MM.1S (cell line): Measurements from ENCODE around the gene LARGE1.

Experiments used
- DNase-seq: peaks from one replicate; pipeline ENCODE4 v3.0.0-alpha.2; 2015
- H2AFZ ChIP-seq: fragments of 300-600 bp; sonication (generic); 2 replicates; pipeline ENCODE4 v1.6.0; 2016; ENCODE audit warnings: antibody characterized with exemption, low read length
- H3F3A ChIP-seq: fragments of 300-600 bp; sonication (generic); 2 replicates; pipeline ENCODE4 v1.6.1; 2016; ENCODE audit warnings: mild to moderate bottlenecking, antibody characterized with exemption, low read length, moderate library complexity, mixed read lengths; ENCODE audit not compliant: insufficient read depth
- H3K27ac ChIP-seq: fragments of 300-600 bp; sonication (generic); 2 replicates; pipeline ENCODE4 v1.5.1; 2016; ENCODE audit warnings: mild to moderate bottlenecking, low read length
- H3K27me3 ChIP-seq: fragments of 300-600 bp; sonication (generic); replicated peaks from 2 replicates; pipeline ENCODE4 v1.6.0; 2016; ENCODE audit warnings: low read length; ENCODE audit not compliant: insufficient read depth
- H3K36me3 ChIP-seq: fragments of 300-600 bp; sonication (generic); replicated peaks from 2 replicates; pipeline ENCODE4 v1.6.1; 2016; ENCODE audit warnings: mild to moderate bottlenecking, low read length, mixed read lengths; ENCODE audit not compliant: insufficient read depth
- H3K4me1 ChIP-seq: fragments of 300-600 bp; sonication (generic); 2 replicates; pipeline ENCODE4 v1.6.1; 2016; ENCODE audit warnings: low read length, mixed read lengths
- H3K4me2 ChIP-seq: fragments of 300-600 bp; sonication (generic); 2 replicates; pipeline ENCODE4 v1.6.0; 2016; ENCODE audit warnings: low read depth, low read length
- H3K4me3 ChIP-seq: fragments of 300-600 bp; sonication (generic); 2 replicates; pipeline ENCODE4 v1.5.1; 2016; ENCODE audit warnings: low read length, mixed read lengths
- H3K79me2 ChIP-seq: fragments of 300-600 bp; sonication (generic); 2 replicates; pipeline ENCODE4 v1.6.1; 2016; ENCODE audit warnings: mixed run types, low read length, mixed read lengths
- H3K9ac ChIP-seq: fragments of 300-600 bp; sonication (generic); 2 replicates; pipeline ENCODE4 v1.6.1; 2016; ENCODE audit warnings: low read length, mixed read lengths
- H3K9me2 ChIP-seq: fragments of 300-600 bp; sonication (generic); replicated peaks from 2 replicates; pipeline ENCODE4 v1.6.1; 2016; ENCODE audit warnings: mild to moderate bottlenecking, low read length, mixed read lengths; ENCODE audit not compliant: insufficient read depth
- H3K9me3 ChIP-seq: fragments of 300-600 bp; sonication (generic); replicated peaks from 2 replicates; pipeline ENCODE4 v1.6.1; 2016; ENCODE audit warnings: mild to moderate bottlenecking, low read length, mixed read lengths; ENCODE audit not compliant: insufficient read depth
- H4K20me1 ChIP-seq: fragments of 300-600 bp; sonication (generic); 2 replicates; pipeline ENCODE4 v1.6.1; 2016; ENCODE audit warnings: mild to moderate bottlenecking, low read length, moderate library complexity, mixed read lengths; ENCODE audit not compliant: insufficient read depth
- CTCF ChIP-seq: fragments of 300-600 bp; sonication (generic); IDR thresholded peaks from 2 replicates; pipeline ENCODE4 v1.5.1; 2016; ENCODE audit warnings: antibody characterized with exemption, low read length, mixed read lengths
- EZH2 ChIP-seq: fragments of 300-600 bp; sonication (generic); optimal IDR thresholded peaks from 2 replicates; pipeline ENCODE3; 2017; ENCODE audit warnings: low read depth, mild to moderate bottlenecking, antibody characterized with exemption, low read length, mixed read lengths
- EZH2phosphoT487 ChIP-seq: fragments of 300-600 bp; sonication (generic); IDR thresholded peaks from 2 replicates; pipeline ENCODE4 v1.6.1; 2018; ENCODE audit warnings: antibody characterized with exemption, low read length

LARGE1 gene

GRCh38 chr22:33440756-33441155, 479.5 kb downstream of the LARGE1 start:
- H3K27me3 ChIP-seq: no peaks in the 10 kb centered on the region
- H3K36me3 ChIP-seq: no peaks in the 10 kb centered on the region
- no peaks in the 10 kb centered on the region for H3F3A ChIP-seq
- H3K9me3 ChIP-seq: no peaks in the 10 kb centered on the region
- no peak overlapping the region for H3K4me3 ChIP-seq
- H3K9me2 ChIP-seq: no peaks in the 10 kb centered on the region
- H3K4me2 ChIP-seq: no peak overlapping the region
- no peak for TF ChIP-seq CTCF
- TF ChIP-seq EZH2: no peak
- TF ChIP-seq EZH2phosphoT487: no peak
- no peaks in the 10 kb centered on the region for H3K4me1 ChIP-seq
- no peak overlapping the region for H2AFZ ChIP-seq
- H3K27ac ChIP-seq: no peak overlapping the region
- no peaks in the 10 kb centered on the region for H3K79me2 ChIP-seq
- H3K9ac ChIP-seq: no peak overlapping the region
- no peak for DNase-seq
- no peaks in the 10 kb centered on the region for H4K20me1 ChIP-seq

GRCh38 chr22:33438273-33438672, 482.0 kb downstream of the LARGE1 start:
- no peaks in the 10 kb centered on the region for H3K9me2 ChIP-seq
- no peaks in the 10 kb centered on the region for H3K79me2 ChIP-seq
- H3K36me3 ChIP-seq: no peaks in the 10 kb centered on the region
- no peak overlapping the region for H3K9ac ChIP-seq
- no peak for TF ChIP-seq EZH2phosphoT487
- TF ChIP-seq CTCF: no peak
- TF ChIP-seq EZH2: no peak
- no peak for DNase-seq
- H3K27me3 ChIP-seq: no peaks in the 10 kb centered on the region
- no peak overlapping the region for H3K4me3 ChIP-seq
- H3K4me2 ChIP-seq: no peak overlapping the region
- H2AFZ ChIP-seq: no peak overlapping the region
- no peaks in the 10 kb centered on the region for H3K9me3 ChIP-seq
- no peaks in the 10 kb centered on the region for H4K20me1 ChIP-seq
- no peaks in the 10 kb centered on the region for H3F3A ChIP-seq
- no peak overlapping the region for H3K27ac ChIP-seq
- no peaks in the 10 kb centered on the region for H3K4me1 ChIP-seq

GRCh38 chr22:33431300-33431699, 489.0 kb downstream of the LARGE1 start:
- Histone ChIP-seq H3K4me1 (no peaks in the 10 kb centered on the region; the same call in 1 of the 2 replicates), H3K27me3 (no peaks in the 10 kb centered on the region), H3K9ac (no peak overlapping the region), H4K20me1 (no peaks in the 10 kb centered on the region), H3K4me3 (no peak overlapping the region), H3F3A (no peaks in the 10 kb centered on the region; the same call in 1 of the 2 replicates), H3K4me2 (no peak overlapping the region), H3K27ac (no peak overlapping the region), H2AFZ (no peak overlapping the region), H3K36me3 (no peaks in the 10 kb centered on the region), H3K79me2 (no peaks in the 10 kb centered on the region), H3K9me3 (no peaks in the 10 kb centered on the region), H3K9me2 (no peaks in the 10 kb centered on the region)
- peak; percentile 9 for DNase-seq
- TF ChIP-seq CTCF: no peak
- no peak for TF ChIP-seq EZH2
